H9 (cell line): ENCODE measurements around the gene EZH1. TPM values are rescaled to one million over a fixed set of nuclear protein-coding genes. Genes with fewer than 3 reads are reported as not detected.

Source experiments
- DNase-seq: peaks from one replicate; pipeline ENCODE4 v3.0.0-alpha.2; 2017
- H2AFZ ChIP-seq: one replicate; pipeline ENCODE4 v1.6.1; 2013; ENCODE audit warnings: mild to moderate bottlenecking, low read length, control low read depth, moderate library complexity
- H2AK5ac ChIP-seq: 2 replicates; pipeline ENCODE4 v1.6.1; 2013; ENCODE audit warnings: low read length, control low read depth, mixed read lengths; ENCODE audit not compliant: insufficient read length
- H2BK120ac ChIP-seq: one replicate; pipeline ENCODE4 v1.6.1; 2013; ENCODE audit warnings: low read depth, mild to moderate bottlenecking, low read length, control low read depth, inconsistent platforms; ENCODE audit not compliant: poor library complexity, severe bottlenecking
- H2BK12ac ChIP-seq: 2 replicates; pipeline ENCODE4 v1.6.1; 2013; ENCODE audit warnings: low read length, control low read depth, mixed read lengths, low read depth; ENCODE audit not compliant: insufficient read length
- H2BK15ac ChIP-seq: 2 replicates; pipeline ENCODE4 v1.6.1; 2013; ENCODE audit warnings: low read depth, low read length, control low read depth
- H2BK20ac ChIP-seq: one replicate; pipeline ENCODE4 v1.6.1; 2013; ENCODE audit warnings: low read depth, mild to moderate bottlenecking, low read length, control low read depth, inconsistent platforms; ENCODE audit not compliant: poor library complexity, severe bottlenecking
- H2BK5ac ChIP-seq: 2 replicates; pipeline ENCODE4 v1.6.1; 2013; ENCODE audit warnings: low read length, control low read depth, mixed read lengths; ENCODE audit not compliant: insufficient read length
- H3K14ac ChIP-seq: 2 replicates; pipeline ENCODE4 v1.6.1; 2013; ENCODE audit warnings: low read length, control low read depth; ENCODE audit not compliant: insufficient read depth
- H3K18ac ChIP-seq: 2 replicates; pipeline ENCODE4 v1.6.1; 2013; ENCODE audit warnings: low read depth, mild to moderate bottlenecking, mixed read lengths, low read length, control low read depth; ENCODE audit not compliant: insufficient read length
- H3K23ac ChIP-seq: 2 replicates; pipeline ENCODE4 v1.6.1; 2013; ENCODE audit warnings: low read length, control low read depth, mixed read lengths, low read depth; ENCODE audit not compliant: insufficient read length
- H3K23me2 ChIP-seq: 2 replicates; pipeline ENCODE4 v1.6.1; 2013; ENCODE audit warnings: low read depth, mild to moderate bottlenecking, mixed read lengths, low read length, control low read depth; ENCODE audit not compliant: insufficient read length, poor library complexity, severe bottlenecking
- H3K27ac ChIP-seq: 2 replicates; pipeline ENCODE4 v1.5.1; 2013; ENCODE audit warnings: low read length, control low read depth, mixed read lengths, low read depth; ENCODE audit not compliant: insufficient read length
- H3K27me3 ChIP-seq: 2 replicates; pipeline ENCODE4 v1.6.1; 2013; ENCODE audit warnings: low read length, control low read depth, inconsistent platforms; ENCODE audit not compliant: insufficient read depth
- H3K4ac ChIP-seq: 2 replicates; pipeline ENCODE4 v1.6.1; 2013; ENCODE audit warnings: low read depth, mild to moderate bottlenecking, control low read depth, inconsistent platforms, low read length, moderate library complexity
- H3K4me1 ChIP-seq: 2 replicates; pipeline ENCODE4 v1.6.1; 2013; ENCODE audit warnings: low read length, control low read depth, inconsistent platforms; ENCODE audit not compliant: insufficient read depth
- H3K4me2 ChIP-seq: 2 replicates; pipeline ENCODE4 v1.6.1; 2013; ENCODE audit warnings: low read length, control low read depth, mixed read lengths; ENCODE audit not compliant: insufficient read length, insufficient read depth
- H3K56ac ChIP-seq: 2 replicates; pipeline ENCODE4 v1.6.1; 2013; ENCODE audit warnings: low read depth, mild to moderate bottlenecking, mixed read lengths, low read length, control low read depth; ENCODE audit not compliant: insufficient read length
- H3K79me1 ChIP-seq: 2 replicates; pipeline ENCODE4 v1.6.1; 2013; ENCODE audit warnings: low read depth, mild to moderate bottlenecking, moderate library complexity, low read length, control low read depth, inconsistent platforms; ENCODE audit not compliant: insufficient read depth, poor library complexity, severe bottlenecking
- H3K79me2 ChIP-seq: 2 replicates; pipeline ENCODE4 v1.6.1; 2013; ENCODE audit warnings: low read length, control low read depth, inconsistent platforms; ENCODE audit not compliant: insufficient read depth
- H3K9ac ChIP-seq: 2 replicates; pipeline ENCODE4 v1.6.1; 2013; ENCODE audit warnings: low read length, control low read depth, mixed read lengths; ENCODE audit not compliant: insufficient read length; ENCODE audit errors: extremely low read depth
- H3K9me3 ChIP-seq: one replicate; pipeline ENCODE4 v1.6.1; 2013; ENCODE audit warnings: low read depth, low read length, inconsistent platforms; ENCODE audit not compliant: control insufficient read depth
- H3T11ph ChIP-seq: one replicate; pipeline ENCODE4 v1.6.1; 2013; ENCODE audit warnings: mild to moderate bottlenecking, low read length, control low read depth, inconsistent platforms
- H4K20me1 ChIP-seq: one replicate; pipeline ENCODE4 v1.6.1; 2013; ENCODE audit not compliant: control insufficient read depth, insufficient read length, insufficient read depth
- H4K5ac ChIP-seq: 2 replicates; pipeline ENCODE4 v1.6.1; 2013; ENCODE audit warnings: low read depth, mild to moderate bottlenecking, mixed read lengths, low read length, control low read depth; ENCODE audit not compliant: insufficient read length
- H4K8ac ChIP-seq: replicated peaks from 2 replicates; pipeline ENCODE4 v1.6.1; 2013; ENCODE audit warnings: low read length, control low read depth, mixed read lengths, low read depth; ENCODE audit not compliant: insufficient read length
- H4K91ac ChIP-seq: 2 replicates; pipeline ENCODE4 v1.6.1; 2013; ENCODE audit warnings: low read depth, mild to moderate bottlenecking, moderate library complexity, mixed read lengths, low read length, control low read depth; ENCODE audit not compliant: insufficient read length
- H3K27ac Mint-ChIP-seq, 3 experiments: 2 replicates in 2 of 3; 3 replicates in 1 of 3; pipeline ENCODE4 v1.8.0; 2020 to 2021; ENCODE audit warnings: mixed read lengths in 3 of 3, mild to moderate bottlenecking in 1 of 3, moderate library complexity in 1 of 3
- H3K27me3 Mint-ChIP-seq: 2 replicates; pipeline ENCODE4 v1.8.0; 2021; ENCODE audit warnings: low read depth, mild to moderate bottlenecking, moderate library complexity, mixed read lengths
- H3K36me3 Mint-ChIP-seq, 3 experiments: 2 replicates in 2 of 3; 3 replicates in 1 of 3; pipeline ENCODE4 v1.8.0; 2020 to 2021; ENCODE audit warnings: low read depth in 3 of 3, mixed read lengths in 3 of 3; ENCODE audit not compliant: insufficient read depth in 1 of 3
- H3K4me1 Mint-ChIP-seq, 2 experiments: 2 replicates each; pipeline ENCODE4 v1.8.0; 2020; ENCODE audit warnings: mixed read lengths in 2 of 2
- H3K4me3 Mint-ChIP-seq, 2 experiments: 2 replicates in 1 of 2; 3 replicates in 1 of 2; pipeline ENCODE4 v1.8.0; 2020 to 2021; ENCODE audit warnings: mild to moderate bottlenecking in 2 of 2, mixed read lengths in 2 of 2, moderate library complexity in 1 of 2
- H3K9me3 Mint-ChIP-seq, 2 experiments: 2 replicates in 1 of 2; 3 replicates in 1 of 2; pipeline ENCODE4 v1.8.0; 2020; ENCODE audit warnings: mild to moderate bottlenecking in 2 of 2, mixed read lengths in 2 of 2, moderate library complexity in 1 of 2
- CTCF ChIP-seq: fragments of 200-600 bp; sonication (generic); conservative IDR thresholded peaks from 3 replicates; pipeline ENCODE4 v1.8.0; 2021; ENCODE audit warnings: antibody characterized with exemption, mild to moderate bottlenecking
- WGBS: extraction: QIAGEN DNeasy Blood & Tissue Kit; methylation state at CpG from one replicate; pipeline ENCODE4 v1.1.7; 2013; ENCODE audit warnings: missing lambda C conversion rate, low lambda C conversion rate, mixed read lengths; ENCODE audit not compliant: insufficient read length; ENCODE audit errors: extremely low coverage; 5-methylcytosine and 5-hydroxymethylcytosine counted together
- total RNA-seq: library from RNA; stranded (reverse); gene quantifications from 2 replicates; pipeline ENCODE4 v1.2.1, GENCODE V29; 2021

EZH1 gene
- total RNA-seq, 1 experiment from 2014 or later = 17.9 TPM

GRCh38 chr17:42725143-42725542 is 19.7 kb downstream of the EZH1 start:
- no peaks in the 10 kb centered on the region for H3K23me2 ChIP-seq
- no peak for DNase-seq
- no peak overlapping the region for H4K91ac ChIP-seq
- Mint-ChIP-seq H3K4me1 (no peaks in the 10 kb centered on the region), H3K27me3 (no peaks in the 10 kb centered on the region), H3K27ac (no peak overlapping the region), H3K9me3 (no peaks in the 10 kb centered on the region), H3K4me3 (no peak overlapping the region), H3K36me3 (peaks cover 10 to 48% (median 46%) of the 10 kb centered on the region in 3 experiments; a peak in 6 of 7 replicates)
- no CpG with 5 or more reads among the region's 6 CpGs for WGBS
- H2AK5ac ChIP-seq = no peak overlapping the region
- H2BK20ac ChIP-seq = no peak overlapping the region
- H4K20me1 ChIP-seq = no peaks in the 10 kb centered on the region
- no peak overlapping the region for H4K5ac ChIP-seq
- no peaks in the 10 kb centered on the region for H3K79me1 ChIP-seq
- TF ChIP-seq CTCF = no peak
- H3K14ac ChIP-seq = no peak overlapping the region
- H2BK15ac ChIP-seq = no peak overlapping the region
- H3K27ac ChIP-seq = no peak overlapping the region
- no peak overlapping the region for H2BK5ac ChIP-seq
- H3K9me3 ChIP-seq = no peaks in the 10 kb centered on the region
- no peaks in the 10 kb centered on the region for H3K27me3 ChIP-seq
- H3K4me2 ChIP-seq = no peak overlapping the region
- no peak overlapping the region for H3K56ac ChIP-seq
- no peak overlapping the region for H2BK12ac ChIP-seq
- no peak overlapping the region for H3K23ac ChIP-seq
- H2BK120ac ChIP-seq = no peak overlapping the region
- H3K18ac ChIP-seq = no peak overlapping the region
- H3K79me2 ChIP-seq = no peaks in the 10 kb centered on the region
- H3K4ac ChIP-seq = no peak overlapping the region
- no peak overlapping the region for H4K8ac ChIP-seq
- H3K4me1 ChIP-seq = no peaks in the 10 kb centered on the region
- no peak overlapping the region for H2AFZ ChIP-seq
- no peak overlapping the region for H3T11ph ChIP-seq
- no peak overlapping the region for H3K9ac ChIP-seq
